GM18951 (cell line): Measurements from ENCODE around the gene TSHZ1.

Experiments
- POLR2A ChIP-seq: IDR thresholded peaks from 4 replicates; pipeline ENCODE4 v1.6.1; 2011; ENCODE audit warnings: mild to moderate bottlenecking; ENCODE audit not compliant: insufficient read length, insufficient read depth; ENCODE audit errors: extremely low read depth
- in situ Hi-C: fragments of 300-500 bp; cut with MboI; formaldehyde crosslinking; loops from one replicate; pipeline ENCODE4 v1.12.0; 2022; ENCODE audit warnings: low sequenced_read_pairs, mixed read lengths, inconsistent platforms; ENCODE audit not compliant: unreplicated experiment

TSHZ1 gene

GRCh38 chr18:75297731-75298130 lies 87.1 kb downstream of the TSHZ1 start:
- no peak for TF ChIP-seq POLR2A
- in situ Hi-C loops, result no loop called here

GRCh38 chr18:75304678-75305557 lies 94.3 kb downstream of the TSHZ1 start:
- in situ Hi-C loops, result no loop called here

DNA sequence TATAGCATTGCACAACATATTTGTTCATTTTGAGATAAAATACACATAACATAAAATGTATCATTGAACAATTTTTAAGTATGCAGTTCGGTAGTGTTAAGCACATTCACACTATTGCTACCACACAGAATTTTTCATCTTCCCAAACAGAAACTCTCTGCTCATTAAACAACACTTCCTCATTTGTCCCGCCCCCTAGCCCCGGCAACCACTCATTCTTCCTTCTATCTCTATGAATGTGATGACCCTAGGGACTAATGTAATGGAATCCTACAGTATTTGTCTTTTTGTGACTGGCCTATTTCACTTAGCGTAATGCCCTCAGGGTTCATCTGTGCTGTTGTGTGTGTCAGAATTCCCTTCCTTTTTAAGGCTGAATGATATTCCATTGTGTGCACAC lies 95.4 kb downstream of the TSHZ1 start:
- no peak for TF ChIP-seq POLR2A
- in situ Hi-C loops, result no loop called here

More at GRCh38 chr18:75304678-75305557, 94.3 kb downstream of the TSHZ1 start:
- TF ChIP-seq POLR2A, result no peak

DNA sequence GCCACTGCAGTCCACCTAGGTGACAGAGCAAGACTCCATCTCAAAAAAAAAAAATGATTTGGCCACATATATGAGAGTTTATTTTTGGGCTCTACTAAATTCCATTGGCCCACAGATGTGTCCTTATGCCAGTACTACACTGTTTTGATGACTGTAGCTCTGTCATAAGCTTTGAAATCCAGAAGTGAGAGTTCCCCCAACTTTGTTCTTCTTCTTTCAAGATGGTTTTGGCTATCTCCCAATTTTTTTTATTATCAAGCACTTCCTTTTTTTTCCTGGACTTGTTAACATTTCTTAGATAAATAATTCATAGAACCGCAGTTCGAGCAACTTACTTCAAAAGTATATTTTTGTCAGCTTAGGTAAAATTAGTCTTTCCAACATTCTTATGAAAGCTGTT lies 96.9 kb downstream of the TSHZ1 start:
- in situ Hi-C loops, result no loop called here

DNA sequence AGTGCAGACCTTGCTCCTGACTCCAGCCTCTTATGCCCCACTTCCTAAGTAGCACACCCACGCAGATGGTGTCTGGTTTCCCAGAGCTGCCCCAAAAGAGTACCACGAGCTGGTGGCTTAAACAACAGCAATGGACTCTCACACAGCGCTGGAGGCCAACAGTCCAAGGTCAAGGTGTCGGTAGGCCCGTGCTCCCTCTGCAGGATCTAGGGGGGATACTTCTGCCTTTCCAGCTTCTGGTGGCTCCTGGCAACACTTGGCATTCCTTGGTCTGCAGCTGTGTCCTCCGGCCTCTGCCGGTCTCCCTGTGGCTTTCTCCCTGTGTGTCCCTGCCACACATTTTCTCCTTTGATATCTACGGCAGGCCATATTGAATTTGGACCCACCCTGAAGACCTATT lies 99.0 kb downstream of the TSHZ1 start:
- in situ Hi-C loops, result no loop called here
- no peak for TF ChIP-seq POLR2A

More for the DNA sequence above, 96.9 kb downstream of the TSHZ1 start:
- TF ChIP-seq POLR2A, result no peak

DNA sequence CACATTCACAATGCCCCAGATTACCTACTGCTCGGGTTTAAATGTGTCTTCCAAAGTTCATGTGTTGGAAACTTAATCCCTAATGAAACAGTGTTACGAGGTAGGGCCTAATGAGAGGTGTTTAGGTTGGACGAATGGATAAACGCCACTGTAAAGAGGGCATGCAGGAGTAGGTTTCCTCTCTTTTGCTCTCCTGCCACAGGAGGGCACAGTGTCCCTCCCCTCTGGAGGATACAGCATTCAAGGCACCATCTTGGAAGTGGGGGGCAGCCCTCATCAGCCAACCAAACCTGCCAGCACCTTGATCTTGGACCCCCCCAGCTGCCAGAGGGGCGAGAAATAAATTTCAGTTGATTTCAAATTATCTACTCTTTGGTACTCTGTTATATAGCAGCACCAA lies 103.5 kb downstream of the TSHZ1 start:
- no peak for TF ChIP-seq POLR2A
- in situ Hi-C loops, result no loop called here

DNA sequence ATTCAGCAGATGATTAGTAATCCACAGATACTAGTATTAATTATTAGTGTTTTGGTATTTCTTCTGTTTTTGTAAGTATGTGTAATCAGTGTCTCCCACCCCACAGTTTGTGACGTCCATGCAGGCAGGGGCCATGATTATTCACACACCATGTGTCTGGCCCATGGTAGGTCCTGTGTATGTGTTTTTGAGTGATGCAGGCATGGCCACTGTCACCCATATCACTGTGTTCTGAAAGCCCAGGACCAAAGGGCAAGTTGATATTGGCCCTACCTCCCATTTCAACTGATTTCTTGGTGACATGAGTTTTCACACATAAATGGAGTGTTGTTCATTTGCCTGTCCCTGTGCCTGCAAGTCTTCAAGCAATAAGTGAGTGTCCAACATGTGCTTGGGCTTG lies 104.0 kb downstream of the TSHZ1 start:
- no peak for TF ChIP-seq POLR2A
- in situ Hi-C loops, result no loop called here

- TF ChIP-seq POLR2A, result no peak
- in situ Hi-C loops, result no loop called here
Observed at GRCh38 chr18:75316223-75316622, 105.6 kb downstream of the TSHZ1 start.

GRCh38 chr18:75316826-75317225 lies 106.2 kb downstream of the TSHZ1 start:
- in situ Hi-C loops, result no loop called here

DNA sequence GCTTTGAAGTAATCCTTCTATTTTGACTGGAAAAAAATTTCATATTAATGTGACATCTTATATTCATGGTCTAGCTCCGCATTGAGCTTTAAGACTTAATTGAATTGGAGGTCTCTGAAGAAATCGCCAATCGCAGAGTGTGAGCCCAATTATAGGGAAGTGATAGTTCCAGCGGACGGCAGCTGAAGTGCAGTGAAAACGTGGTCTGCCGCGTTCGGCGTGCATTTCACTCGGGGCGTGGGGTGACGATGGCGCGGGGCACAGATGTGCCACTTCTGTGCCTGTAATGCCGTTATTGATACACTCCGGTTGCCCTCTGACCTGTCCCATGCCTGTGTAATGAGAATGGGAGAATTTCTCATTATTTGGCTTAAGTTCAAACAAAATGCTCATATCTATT lies 106.7 kb downstream of the TSHZ1 start:
- no peak for TF ChIP-seq POLR2A
- in situ Hi-C loops, result no loop called here

More at GRCh38 chr18:75316826-75317225, 106.2 kb downstream of the TSHZ1 start:
- TF ChIP-seq POLR2A, result no peak

GRCh38 chr18:75317703-75318102 lies 107.1 kb downstream of the TSHZ1 start:
- no peak for TF ChIP-seq POLR2A
- in situ Hi-C loops, result no loop called here

- no peak for TF ChIP-seq POLR2A
- in situ Hi-C loops, result no loop called here
Observed at GRCh38 chr18:75319905-75320304, 109.3 kb downstream of the TSHZ1 start.

DNA sequence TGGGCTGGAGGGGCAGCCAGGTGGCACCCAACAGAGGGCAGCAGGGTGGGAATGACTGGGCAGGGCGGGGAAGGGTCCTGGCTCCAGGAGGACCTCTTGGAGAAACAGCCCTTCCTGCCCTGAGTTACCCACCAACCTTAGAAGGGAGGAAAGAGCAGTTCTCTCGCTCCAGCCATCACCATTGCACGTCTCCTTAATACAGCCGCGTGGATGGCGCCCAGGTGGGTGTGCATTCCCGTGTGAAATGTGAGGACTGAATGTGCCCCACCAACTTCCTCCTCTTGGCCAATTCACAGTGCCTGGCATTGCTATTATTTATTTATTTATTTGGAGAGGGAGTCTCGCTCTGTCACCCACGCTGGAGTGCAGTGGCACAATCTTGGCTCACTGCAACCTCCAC lies 109.9 kb downstream of the TSHZ1 start:
- TF ChIP-seq POLR2A, result no peak
- in situ Hi-C loops, result no loop called here

- TF ChIP-seq POLR2A, result no peak
- in situ Hi-C loops, result no loop called here
Observed at GRCh38 chr18:75321431-75321830, 110.8 kb downstream of the TSHZ1 start.

DNA sequence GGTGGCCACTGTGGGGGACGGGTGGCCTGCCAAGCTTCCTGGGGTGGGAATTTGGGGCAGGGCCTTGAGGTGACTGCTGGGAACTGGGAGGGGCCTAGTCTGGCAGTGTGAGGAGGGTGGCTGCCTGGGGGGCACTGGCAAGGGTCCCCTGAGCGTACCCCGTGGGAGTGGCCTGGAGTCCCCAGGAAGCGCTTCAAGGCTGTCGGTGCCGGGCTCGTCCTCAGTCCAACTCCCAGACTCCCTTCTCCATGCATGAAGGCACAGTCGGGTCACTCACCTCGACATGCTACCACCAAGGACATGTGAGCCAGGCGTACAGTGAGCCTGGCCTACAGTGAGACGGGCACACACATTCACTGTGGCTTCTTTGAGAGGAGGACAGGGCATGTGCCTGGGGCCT lies 111.6 kb downstream of the TSHZ1 start:
- TF ChIP-seq POLR2A, result no peak
- in situ Hi-C loops, result no loop called here
